ENCODE data around the gene SPTBN1.

GRCh38 chr2:54664238-54664786 is 208.2 kb downstream of the SPTBN1 start:
- TF ChIP-seq CTCF (conservative IDR thresholded peaks at IDR 0.05; ENCODE audit: low read depth, low read length), result no peak
- TF ChIP-seq EZH2 (IDR thresholded peaks at IDR 0.05; ENCODE audit: borderline replicate concordance, low read depth, low read length, poor library complexity, severe bottlenecking), result no peak

Data from A673 (cell line).